ENCODE data around the gene NCKAP1. TPM values are rescaled to one million over a fixed set of nuclear protein-coding genes. Genes with fewer than 3 reads are reported as not detected.

Gene NCKAP1
- total and polyA plus RNA-seq, 10 of the 15 experiments (the other 5 are each of a cell fraction or from before 2014, with no cell fraction given), result 0.11 to 1.5 (median 0.52) TPM

DNA sequence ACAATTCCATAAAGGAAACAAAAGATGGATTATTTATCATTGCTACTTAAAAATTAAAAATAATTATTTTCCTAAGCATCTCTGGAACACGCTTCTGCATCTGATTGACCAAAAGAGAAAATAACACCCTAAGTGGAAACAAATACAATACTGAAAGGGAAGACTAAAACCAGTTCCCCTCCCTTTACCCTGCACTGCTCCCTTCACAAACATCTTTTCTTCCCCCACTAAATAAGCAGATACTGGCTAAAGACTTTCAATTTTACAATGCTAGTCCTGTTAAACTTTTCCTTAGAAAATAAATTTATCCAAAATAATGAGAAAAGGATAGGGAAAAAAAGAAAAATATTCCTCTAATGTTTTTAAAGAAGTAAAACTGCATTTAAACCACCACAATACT, 4.3 kb downstream of the NCKAP1 start:
- no peak for ATAC-seq
- Histone ChIP-seq H3K79me2 (ENCODE audit: control insufficient read depth, insufficient read depth, low read length) (no peaks in the 10 kb centered on the region), H3K4me1 (ENCODE audit: control insufficient read depth, insufficient read depth, low read length) (peaks cover 13% of the 10 kb centered on the region; the same call in 1 of the 2 replicates), H2AFZ (ENCODE audit: control insufficient read depth, low read depth, low read length) (no peak overlapping the region), H4K20me1 (ENCODE audit: control insufficient read depth, insufficient read depth) (no peaks in the 10 kb centered on the region), H3K27me3 (replicated peaks in 1 of 2; ENCODE audit: control insufficient read depth in 2 of 2, insufficient read depth in 2 of 2, low read length in 1 of 2) (peaks cover 7 to 8% of the 10 kb centered on the region in 2 experiments), H3K9me3 (replicated peaks; ENCODE audit: control insufficient read depth, insufficient read depth, low read length) (no peaks in the 10 kb centered on the region), H3K27ac (ENCODE audit: control insufficient read depth, insufficient read depth) (no peak overlapping the region), H3K36me3 (ENCODE audit: control insufficient read depth in 2 of 2, insufficient read depth in 2 of 2, low read length in 1 of 2) (no peaks in the 10 kb centered on the region), H3K9ac (ENCODE audit: control insufficient read depth, insufficient read depth, low read length) (no peak overlapping the region), H3K4me2 (ENCODE audit: control insufficient read depth, insufficient read depth) (no peak overlapping the region), H3K4me3 (no peak overlapping the region)
- TF ChIP-seq ZNF274 (IDR thresholded peaks at IDR 0.05; ENCODE audit: insufficient read depth, insufficient read length) (no peak), FOXK2 (IDR thresholded peaks at IDR 0.05) (no peak), TARDBP (IDR thresholded peaks at IDR 0.05; ENCODE audit: borderline replicate concordance) (no peak)
- FAIRE-seq, result no peak
- BruUV-seq (replicated peaks), result no TSS peak
- ChIA-PET SMC1A (ENCODE audit: uncharacterized antibody, unreplicated experiment) (no interaction called here), RAD21 (ENCODE audit: unreplicated experiment) (no interaction called here), CTCF (no interaction called here), POLR2A (no interaction called here)
- 6% methylated on average over 1 of the region's 1 CpG for WGBS (ENCODE audit: insufficient coverage, insufficient replicate concordance, low lambda C conversion rate, missing lambda C conversion rate)
- intact Hi-C loops (cut with micrococcal nuclease; ENCODE audit: unreplicated experiment), result no loop called here
- in situ Hi-C loops (cut with MboI), result no loop called here
- no peak for DNase-seq (ENCODE audit: low read depth, low spot score)

DNA sequence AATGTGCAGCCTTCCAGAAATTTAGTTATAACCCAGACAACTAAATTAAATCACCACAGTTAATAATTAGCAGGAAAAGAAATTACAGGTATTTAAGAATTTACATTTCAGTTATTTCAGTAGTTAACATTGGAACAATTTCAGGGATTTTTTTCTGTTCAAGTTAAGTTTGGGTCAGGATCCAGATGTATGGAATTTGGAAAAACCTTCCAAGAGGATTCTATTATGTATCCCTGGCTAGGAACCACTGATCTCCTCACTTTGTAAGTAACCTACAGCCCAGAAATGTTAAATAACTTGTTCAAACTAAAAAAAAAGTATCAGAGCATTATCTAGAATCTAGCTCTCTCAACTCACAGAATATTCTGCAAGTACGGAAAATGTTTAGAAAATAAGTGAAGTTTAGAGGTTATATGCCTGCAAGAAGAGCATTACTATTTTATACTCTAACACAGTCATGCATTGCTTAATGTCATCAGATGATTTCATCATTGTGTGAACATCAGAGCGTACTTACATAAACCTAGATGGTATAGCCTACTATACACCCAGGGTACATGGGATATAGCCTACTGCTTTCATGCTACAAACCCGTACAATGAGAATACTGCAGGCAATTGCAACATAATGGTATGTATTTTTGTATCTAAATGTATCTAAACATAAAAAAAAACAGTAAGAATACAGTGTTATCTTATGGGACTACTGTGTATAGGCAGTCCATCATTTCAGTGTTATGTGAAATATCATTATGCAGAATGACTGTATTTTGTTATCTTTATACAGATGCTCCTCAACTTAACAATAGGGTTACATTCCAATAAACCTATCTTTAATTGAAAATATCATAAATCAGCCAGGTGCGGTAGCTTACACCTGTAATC, 6.1 kb downstream of the NCKAP1 start:
- Histone ChIP-seq H3K4me2 (ENCODE audit: control insufficient read depth, insufficient read depth) (no peak overlapping the region), H2AFZ (ENCODE audit: control insufficient read depth, low read depth, low read length) (no peak overlapping the region), H3K36me3 (ENCODE audit: control insufficient read depth in 2 of 2, insufficient read depth in 2 of 2, low read length in 1 of 2) (no peaks in the 10 kb centered on the region), H3K9me3 (replicated peaks; ENCODE audit: control insufficient read depth, insufficient read depth, low read length) (no peaks in the 10 kb centered on the region), H3K4me3 (no peak overlapping the region), H3K9ac (ENCODE audit: control insufficient read depth, insufficient read depth, low read length) (no peak overlapping the region), H4K20me1 (ENCODE audit: control insufficient read depth, insufficient read depth) (no peaks in the 10 kb centered on the region), H3K27me3 (replicated peaks in 1 of 2; ENCODE audit: control insufficient read depth in 2 of 2, insufficient read depth in 2 of 2, low read length in 1 of 2) (peaks cover under 1 to 4% of the 10 kb centered on the region in 2 experiments; a peak in 2 of 4 replicates), H3K4me1 (ENCODE audit: control insufficient read depth, insufficient read depth, low read length) (peaks cover 8% of the 10 kb centered on the region; the same call in 1 of the 2 replicates), H3K27ac (ENCODE audit: control insufficient read depth, insufficient read depth) (no peak overlapping the region), H3K79me2 (ENCODE audit: control insufficient read depth, insufficient read depth, low read length) (no peaks in the 10 kb centered on the region)
- RAD21 ChIA-PET (ENCODE audit: unreplicated experiment), result no interaction called here
- SMC1A ChIA-PET (ENCODE audit: uncharacterized antibody, unreplicated experiment), result no interaction called here
- CTCF ChIA-PET, result interaction anchor here (0.6 kb wide), 1 partner anchor 10 kb away, joined by 3 read pairs; no protein-coding TSS in a partner anchor
- DNase-seq (ENCODE audit: low read depth, low spot score), result no peak
- POLR2A ChIA-PET, result no interaction called here
- no peak for ATAC-seq
- intact Hi-C loops (cut with micrococcal nuclease; ENCODE audit: unreplicated experiment) (no loop called here), in situ Hi-C loops (cut with MboI) (no loop called here)
- 82% methylated on average over 4 of the region's 4 CpGs for WGBS (ENCODE audit: insufficient coverage, insufficient replicate concordance, low lambda C conversion rate, missing lambda C conversion rate)
- BruUV-seq (replicated peaks), result no TSS peak
- no peak for FAIRE-seq
- TF ChIP-seq, protein P1, sequence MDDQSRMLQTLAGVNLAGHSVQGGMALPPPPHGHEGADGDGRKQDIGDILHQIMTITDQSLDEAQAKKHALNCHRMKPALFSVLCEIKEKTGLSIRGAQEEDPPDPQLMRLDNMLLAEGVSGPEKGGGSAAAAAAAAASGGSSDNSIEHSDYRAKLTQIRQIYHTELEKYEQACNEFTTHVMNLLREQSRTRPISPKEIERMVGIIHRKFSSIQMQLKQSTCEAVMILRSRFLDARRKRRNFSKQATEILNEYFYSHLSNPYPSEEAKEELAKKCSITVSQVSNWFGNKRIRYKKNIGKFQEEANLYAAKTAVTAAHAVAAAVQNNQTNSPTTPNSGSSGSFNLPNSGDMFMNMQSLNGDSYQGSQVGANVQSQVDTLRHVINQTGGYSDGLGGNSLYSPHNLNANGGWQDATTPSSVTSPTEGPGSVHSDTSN (IDR thresholded peaks at IDR 0.05; ENCODE audit: insufficient replicate concordance, low read depth, low read length), result no peak
- TF ChIP-seq, protein P2, sequence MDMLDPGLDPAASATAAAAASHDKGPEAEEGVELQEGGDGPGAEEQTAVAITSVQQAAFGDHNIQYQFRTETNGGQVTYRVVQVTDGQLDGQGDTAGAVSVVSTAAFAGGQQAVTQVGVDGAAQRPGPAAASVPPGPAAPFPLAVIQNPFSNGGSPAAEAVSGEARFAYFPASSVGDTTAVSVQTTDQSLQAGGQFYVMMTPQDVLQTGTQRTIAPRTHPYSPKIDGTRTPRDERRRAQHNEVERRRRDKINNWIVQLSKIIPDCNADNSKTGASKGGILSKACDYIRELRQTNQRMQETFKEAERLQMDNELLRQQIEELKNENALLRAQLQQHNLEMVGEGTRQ (IDR thresholded peaks at IDR 0.05; ENCODE audit: borderline replicate concordance, low read depth, low read length), result no peak
- TF ChIP-seq SRF (IDR thresholded peaks at IDR 0.05; ENCODE audit: low read depth in 2 of 2, low read length in 2 of 2) (no peak), RAD21 (IDR thresholded peaks at IDR 0.05; ENCODE audit: insufficient read depth, low read depth, low read length) (no peak), RCOR1 (conservative IDR thresholded peaks at IDR 0.05; ENCODE audit: low read depth, low read length) (no peak), ZNF384 (IDR thresholded peaks at IDR 0.05; ENCODE audit: borderline replicate concordance, low read depth, low read length) (no peak), DPF2 (IDR thresholded peaks at IDR 0.05) (no peak)
